Caco-2 (cell line): ENCODE data around the gene CIT. TPM values are rescaled to one million over a fixed set of nuclear protein-coding genes. Genes with fewer than 3 reads are reported as not detected.

ENCODE experiments used
- BruUV-seq: library from RNA; stranded (reverse); fragments of 400-500 nt; replicated peaks from 2 replicates; lab custom pipeline; 2021; lab: Mats Ljungman, UMichigan
- CTCF ChIA-PET: fragments of 300-600 bp; sonication (Branson Sonifier 250); formaldehyde crosslinking; loops from one replicate; lab custom pipeline; 2022; ENCODE audit warnings: antibody characterized with exemption; lab: Charles Lee
- POLR2A ChIA-PET: fragments of 300-600 bp; sonication (Branson Sonifier 250); formaldehyde crosslinking; loops from one replicate; lab custom pipeline; 2022; ENCODE audit warnings: antibody characterized with exemption; lab: Charles Lee
- DNase-seq, 2 experiments: peaks; one replicate each; pipeline versions ENCODE4 v3.0.0 to v3.0.0-alpha.2; 2020 to 2022
- H3K27me3 ChIP-seq: replicated peaks from 2 replicates; pipeline ENCODE4 v1.6.0; 2011; ENCODE audit warnings: low read length; ENCODE audit not compliant: control insufficient read depth, insufficient read depth
- H3K36me3 ChIP-seq: 2 replicates; pipeline ENCODE4 v1.5.1; 2011; ENCODE audit warnings: low read length; ENCODE audit not compliant: control insufficient read depth, insufficient read depth
- H3K4me1 ChIP-seq: fragments of 250-450 bp; sonication (Bioruptor Pico); 2 replicates; pipeline ENCODE4 v1.5.1; 2020; ENCODE audit warnings: mild to moderate bottlenecking
- H3K4me3 ChIP-seq: 2 replicates; pipeline ENCODE4 v1.5.1; 2011; ENCODE audit warnings: low read depth, mild to moderate bottlenecking, control low read depth, low read length
- H3K9me3 ChIP-seq: fragments of 250-450 bp; sonication (Bioruptor Pico); 2 replicates; pipeline ENCODE4 v1.5.1; 2020; ENCODE audit warnings: mild to moderate bottlenecking, moderate library complexity
- H3K27ac Mint-ChIP-seq: one replicate; pipeline ENCODE4 v1.8.0; 2022; ENCODE audit warnings: mixed read lengths; ENCODE audit not compliant: unreplicated experiment
- H3K27me3 Mint-ChIP-seq: one replicate; pipeline ENCODE4 v1.8.0; 2022; ENCODE audit warnings: mixed read lengths; ENCODE audit not compliant: insufficient read depth, unreplicated experiment
- H3K36me3 Mint-ChIP-seq: one replicate; pipeline ENCODE4 v1.8.0; 2022; ENCODE audit warnings: mild to moderate bottlenecking, mixed read lengths; ENCODE audit not compliant: insufficient read depth, unreplicated experiment
- H3K4me1 Mint-ChIP-seq: one replicate; pipeline ENCODE4 v1.8.0; 2022; ENCODE audit warnings: low read depth, mixed read lengths; ENCODE audit not compliant: unreplicated experiment
- H3K4me3 Mint-ChIP-seq: one replicate; pipeline ENCODE4 v1.8.0; 2022; ENCODE audit warnings: mild to moderate bottlenecking, moderate library complexity, mixed read lengths; ENCODE audit not compliant: unreplicated experiment
- H3K9me3 Mint-ChIP-seq: one replicate; pipeline ENCODE4 v1.8.0; 2022; ENCODE audit warnings: mixed read lengths; ENCODE audit not compliant: unreplicated experiment
- CTCF ChIP-seq, 2 experiments: fragments of 200-600 bp in 1 of 2; IDR thresholded peaks; 1 replicate in 1 of 2; 2 replicates in 1 of 2; pipeline versions ENCODE4 v1.5.1 to v1.8.0; 2011 to 2022; ENCODE audit warnings: antibody characterized with exemption in 1 of 2, control low read depth in 1 of 2, inconsistent platforms in 1 of 2, low read depth in 1 of 2, low read length in 1 of 2, mild to moderate bottlenecking in 1 of 2, moderate library complexity in 1 of 2; ENCODE audit not compliant: insufficient read depth in 1 of 2, severe bottlenecking in 1 of 2, unreplicated experiment in 1 of 2
- intact Hi-C: fragments of 100-400 bp; cut with micrococcal nuclease; formaldehyde crosslinking; loops from one replicate; pipeline ENCODE4 v1.10.0; 2022; ENCODE audit not compliant: unreplicated experiment
- total RNA-seq: library from RNA; stranded (reverse); gene quantifications from 2 replicates; pipeline ENCODE4 v1.2.3, GENCODE V29; 2022

Gene CIT
- total RNA-seq, 1 experiment from 2014 or later: 55.9 TPM

- no peaks in the 10 kb centered on the region for H3K27me3 Mint-ChIP-seq
- H3K36me3 Mint-ChIP-seq: peaks cover 32% of the 10 kb centered on the region
- POLR2A ChIA-PET: no interaction called here
- intact Hi-C loops: no loop called here
- no peak overlapping the region for H3K4me3 Mint-ChIP-seq
- no TSS peak for BruUV-seq
- Histone ChIP-seq H3K4me1 (no peaks in the 10 kb centered on the region), H3K9me3 (no peaks in the 10 kb centered on the region), H3K36me3 (no peaks in the 10 kb centered on the region), H3K4me3 (no peak overlapping the region), H3K27me3 (no peaks in the 10 kb centered on the region)
- H3K27ac Mint-ChIP-seq: no peak overlapping the region
- no peak for DNase-seq
- CTCF ChIA-PET: no interaction called here
- no peaks in the 10 kb centered on the region for H3K4me1 Mint-ChIP-seq
- TF ChIP-seq CTCF (IDR thresholded peaks at IDR 0.05; ENCODE audit: insufficient read depth in 1 of 2, low read depth in 1 of 2, low read length in 1 of 2, severe bottlenecking in 1 of 2, unreplicated experiment in 1 of 2): no peak
- no peaks in the 10 kb centered on the region for H3K9me3 Mint-ChIP-seq
These were observed 104.7 kb downstream of the CIT start for GRCh38 chr12:119772431-119772830.

GRCh38 chr12:119770146-119770545 lies 107.0 kb downstream of the CIT start:
- H3K36me3 Mint-ChIP-seq: peaks cover 36% of the 10 kb centered on the region
- H3K4me1 Mint-ChIP-seq: no peaks in the 10 kb centered on the region
- intact Hi-C loops: no loop called here
- H3K4me3 Mint-ChIP-seq: no peak overlapping the region
- no peaks in the 10 kb centered on the region for H3K36me3 ChIP-seq
- ChIA-PET POLR2A (no interaction called here), CTCF (no interaction called here)
- H3K9me3 Mint-ChIP-seq: no peaks in the 10 kb centered on the region
- no peaks in the 10 kb centered on the region for H3K9me3 ChIP-seq
- no peaks in the 10 kb centered on the region for H3K27me3 Mint-ChIP-seq
- no peak overlapping the region for H3K4me3 ChIP-seq
- no peak for TF ChIP-seq CTCF (IDR thresholded peaks at IDR 0.05; ENCODE audit: insufficient read depth in 1 of 2, low read depth in 1 of 2, low read length in 1 of 2, severe bottlenecking in 1 of 2, unreplicated experiment in 1 of 2)
- no TSS peak for BruUV-seq
- H3K27me3 ChIP-seq: no peaks in the 10 kb centered on the region
- no peaks in the 10 kb centered on the region for H3K4me1 ChIP-seq
- no peak overlapping the region for H3K27ac Mint-ChIP-seq
- no peak for DNase-seq

GRCh38 chr12:119762619-119763018 lies 114.5 kb downstream of the CIT start:
- ChIA-PET POLR2A (no interaction called here), CTCF (no interaction called here)
- no peak for TF ChIP-seq CTCF (IDR thresholded peaks at IDR 0.05; ENCODE audit: insufficient read depth in 1 of 2, low read depth in 1 of 2, low read length in 1 of 2, severe bottlenecking in 1 of 2, unreplicated experiment in 1 of 2)
- H3K4me3 ChIP-seq: no peak overlapping the region
- no peaks in the 10 kb centered on the region for H3K9me3 ChIP-seq
- H3K4me1 ChIP-seq: no peaks in the 10 kb centered on the region
- BruUV-seq: no TSS peak
- H3K27me3 ChIP-seq: no peaks in the 10 kb centered on the region
- no peak for DNase-seq
- no peaks in the 10 kb centered on the region for H3K4me1 Mint-ChIP-seq
- intact Hi-C loops: no loop called here
- H3K9me3 Mint-ChIP-seq: no peaks in the 10 kb centered on the region
- no peak overlapping the region for H3K27ac Mint-ChIP-seq
- peaks cover 29% of the 10 kb centered on the region for H3K36me3 Mint-ChIP-seq
- no peaks in the 10 kb centered on the region for H3K27me3 Mint-ChIP-seq
- H3K36me3 ChIP-seq: no peaks in the 10 kb centered on the region; the same call in 1 of the 2 replicates
- H3K4me3 Mint-ChIP-seq: no peak overlapping the region
